HUDEP-2 (cell line): ENCODE results near the gene BPIFB3.
"Not testable (repeated sequence)": the region's sequence is repeated elsewhere in the genome, so short reads cannot be mapped to it uniquely, and the experiment has no call there.

ENCODE experiments used
- DNase-seq, 76 experiments: peaks; one replicate each; lab custom pipeline; 2025; ENCODE audit not compliant: unreplicated experiment in 76 of 76; lab: John Stamatoyannopoulos, UW

Gene BPIFB3

DNA sequence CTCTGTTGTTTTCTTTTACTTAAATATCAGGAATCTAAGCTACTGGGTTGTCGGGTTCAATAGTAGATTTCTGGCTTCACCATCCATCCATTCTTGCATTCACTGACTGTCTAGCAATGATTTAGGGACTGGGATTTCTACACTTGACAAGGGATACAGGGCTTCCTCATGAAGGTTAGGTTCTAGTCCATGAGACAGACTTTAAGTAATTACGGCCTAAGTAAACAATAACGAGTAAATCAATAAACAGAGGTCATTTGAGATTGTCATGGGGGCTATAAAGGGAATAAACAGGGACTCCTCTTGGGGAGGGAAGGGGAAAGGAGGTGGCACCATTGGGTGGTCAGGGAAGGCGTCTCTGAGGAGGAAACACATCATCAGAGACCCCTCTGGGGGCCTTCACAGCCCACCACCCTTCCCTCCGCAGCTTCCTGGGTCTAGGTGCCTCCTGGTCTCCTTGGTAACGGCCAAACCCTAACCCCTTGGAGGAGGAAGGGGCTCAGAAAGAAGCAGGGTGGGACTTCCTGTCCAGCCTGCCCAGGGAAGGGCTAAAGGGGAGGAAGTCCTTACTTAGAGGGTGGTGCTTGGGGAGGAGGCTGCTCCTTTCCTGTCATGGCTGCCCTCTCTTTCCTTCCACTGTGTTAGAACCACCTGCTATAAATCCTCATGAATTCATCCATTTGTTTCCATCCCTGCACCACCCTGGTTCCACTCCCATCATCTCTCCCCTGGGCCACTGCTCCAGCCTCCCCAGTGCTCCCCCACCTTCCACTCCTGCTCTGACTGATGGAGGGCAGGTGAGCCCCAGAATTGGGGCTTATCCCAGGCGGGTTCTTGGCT is 59.1 kb downstream of the BPIFB3 start:
- DNase-seq = no peak

DNA sequence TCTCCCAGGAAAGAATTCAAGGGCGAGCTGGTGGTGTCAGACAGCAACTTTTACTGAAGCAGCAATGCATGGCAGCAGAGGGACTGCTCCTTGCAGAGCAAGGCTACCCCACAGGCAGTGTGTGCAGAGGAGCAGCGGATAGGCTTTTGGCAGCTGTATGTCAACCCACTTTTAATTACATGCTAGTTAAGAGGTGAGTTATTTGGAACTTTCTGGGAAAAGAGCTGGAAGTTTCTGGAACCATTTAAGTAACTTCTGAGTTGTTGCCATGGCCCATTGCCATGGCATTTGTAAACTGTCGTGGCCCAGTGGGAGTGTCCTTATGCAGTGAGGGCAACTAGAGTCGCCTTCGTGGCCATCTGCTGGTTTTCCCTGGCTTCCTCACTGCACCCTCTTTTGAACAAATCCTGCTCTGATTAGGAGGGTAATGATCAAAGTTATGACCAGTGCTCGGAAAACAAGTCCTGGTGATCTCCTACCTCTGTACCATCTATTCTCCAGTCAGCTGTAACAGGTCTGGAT is 59.7 kb downstream of the BPIFB3 start:
- DNase-seq = no peak

DNA sequence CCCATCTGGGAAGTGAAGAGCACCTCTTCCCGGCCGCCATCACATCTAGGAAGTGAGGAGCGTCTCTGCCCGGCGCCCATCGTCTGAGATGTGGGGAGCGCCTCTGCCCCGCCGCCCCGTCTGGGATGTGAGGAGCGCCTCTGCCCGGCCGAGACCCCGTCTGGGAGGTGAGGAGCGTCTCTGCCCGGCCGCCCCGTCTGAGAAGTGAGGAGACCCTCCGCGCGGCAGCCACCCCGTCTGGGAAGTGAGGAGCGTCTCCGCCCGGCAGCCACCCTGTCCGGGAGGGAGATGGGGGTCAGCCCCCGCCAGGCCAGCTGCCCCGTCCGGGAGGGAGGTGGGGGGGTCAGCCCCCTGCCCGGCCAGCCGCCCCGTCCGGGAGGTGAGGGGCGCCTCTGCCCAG is 61.8 kb downstream of the BPIFB3 start:
- DNase-seq = not testable (repeated sequence)

DNA sequence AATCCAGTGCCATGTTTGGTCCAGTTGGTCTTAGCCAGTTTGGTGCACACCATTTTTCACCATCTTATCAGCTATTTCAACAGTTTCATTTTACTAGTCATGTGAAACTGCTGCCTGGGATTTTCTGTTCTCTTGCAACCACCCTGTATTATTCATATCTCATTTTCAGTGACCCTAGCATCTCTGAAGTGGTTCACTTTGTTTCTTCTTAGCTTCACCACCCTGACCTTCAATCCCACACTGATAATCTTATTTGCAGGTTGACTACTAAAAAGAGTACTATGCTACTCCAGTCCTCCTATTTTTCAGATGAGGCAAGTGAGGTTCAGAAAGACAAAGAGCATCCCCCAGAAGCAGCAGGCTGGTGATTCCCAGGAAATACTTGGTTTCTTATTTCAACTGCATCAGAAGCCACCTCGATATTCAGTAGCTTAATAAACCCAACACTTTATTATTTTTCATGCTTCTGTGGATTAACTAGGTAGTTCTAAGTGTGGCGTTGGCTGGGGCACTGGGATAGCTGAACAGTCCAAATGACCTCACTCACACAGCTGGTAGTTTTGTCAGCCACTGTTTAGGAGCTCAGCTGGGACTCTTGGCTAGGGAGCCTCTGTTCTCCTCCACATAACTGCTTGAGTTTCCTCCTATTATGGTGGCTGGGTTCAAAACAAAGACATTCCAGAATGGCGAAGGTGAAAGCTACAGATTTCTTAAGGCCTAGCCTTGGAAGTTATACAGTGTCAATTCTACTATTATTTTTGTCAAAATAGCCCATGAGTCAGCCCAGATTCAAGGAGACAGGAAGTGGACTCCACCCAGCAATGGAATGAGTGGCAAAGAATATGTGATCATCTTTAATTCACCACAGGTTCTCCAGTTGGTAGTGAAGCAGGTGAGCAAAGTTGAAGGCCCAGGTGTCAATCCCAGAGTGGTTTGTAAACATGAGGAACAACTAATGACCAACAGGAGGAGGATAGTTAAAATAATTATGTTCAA is 66.3 kb downstream of the BPIFB3 start:
- no peak for DNase-seq

DNA sequence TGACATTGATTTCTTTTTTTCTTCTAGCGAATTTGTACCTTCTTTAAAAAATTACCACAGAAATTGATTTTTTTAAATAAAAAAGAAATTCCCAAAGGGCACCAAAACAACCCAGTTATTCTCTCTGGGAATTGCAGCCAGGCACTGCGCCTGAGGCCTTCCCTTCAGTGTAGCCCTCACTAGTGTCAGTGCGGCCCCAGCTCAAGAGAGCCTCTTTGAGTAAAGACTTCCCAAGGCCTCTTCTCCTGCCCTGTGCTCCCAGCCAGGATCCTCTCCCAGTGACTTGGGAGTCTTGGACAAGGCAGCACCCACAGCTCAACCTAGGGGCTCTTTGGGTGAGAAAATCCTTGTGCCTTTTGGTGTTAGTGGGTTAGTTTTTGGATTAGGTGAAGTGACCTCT is 67.2 kb downstream of the BPIFB3 start:
- DNase-seq = no peak

DNA sequence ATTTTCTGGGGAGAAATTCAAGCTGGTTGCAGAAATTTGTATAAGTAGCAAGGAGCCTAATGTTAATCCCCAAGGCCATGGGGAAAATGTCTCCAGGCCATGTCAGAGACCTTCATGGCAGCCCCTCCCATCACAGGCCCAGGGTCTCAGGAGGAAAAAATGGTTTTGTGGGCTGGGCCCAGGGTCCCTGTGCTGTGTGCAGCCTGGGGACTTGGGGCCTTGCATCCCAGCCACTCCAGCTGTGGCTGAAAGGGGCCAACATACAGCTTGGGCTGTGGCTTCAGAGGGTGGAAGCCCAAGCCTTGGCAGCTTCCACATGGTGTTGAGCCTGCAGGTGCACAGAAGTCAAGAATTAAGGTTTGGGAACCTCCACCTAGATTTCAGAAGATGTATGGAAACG is 68.6 kb downstream of the BPIFB3 start:
- not testable (repeated sequence) for DNase-seq
